ENCODE data around the gene PACSIN2.
"Not testable (repeated sequence)": the region's sequence is repeated elsewhere in the genome, so short reads cannot be mapped to it uniquely, and the experiment has no call there.

PACSIN2 gene

DNA sequence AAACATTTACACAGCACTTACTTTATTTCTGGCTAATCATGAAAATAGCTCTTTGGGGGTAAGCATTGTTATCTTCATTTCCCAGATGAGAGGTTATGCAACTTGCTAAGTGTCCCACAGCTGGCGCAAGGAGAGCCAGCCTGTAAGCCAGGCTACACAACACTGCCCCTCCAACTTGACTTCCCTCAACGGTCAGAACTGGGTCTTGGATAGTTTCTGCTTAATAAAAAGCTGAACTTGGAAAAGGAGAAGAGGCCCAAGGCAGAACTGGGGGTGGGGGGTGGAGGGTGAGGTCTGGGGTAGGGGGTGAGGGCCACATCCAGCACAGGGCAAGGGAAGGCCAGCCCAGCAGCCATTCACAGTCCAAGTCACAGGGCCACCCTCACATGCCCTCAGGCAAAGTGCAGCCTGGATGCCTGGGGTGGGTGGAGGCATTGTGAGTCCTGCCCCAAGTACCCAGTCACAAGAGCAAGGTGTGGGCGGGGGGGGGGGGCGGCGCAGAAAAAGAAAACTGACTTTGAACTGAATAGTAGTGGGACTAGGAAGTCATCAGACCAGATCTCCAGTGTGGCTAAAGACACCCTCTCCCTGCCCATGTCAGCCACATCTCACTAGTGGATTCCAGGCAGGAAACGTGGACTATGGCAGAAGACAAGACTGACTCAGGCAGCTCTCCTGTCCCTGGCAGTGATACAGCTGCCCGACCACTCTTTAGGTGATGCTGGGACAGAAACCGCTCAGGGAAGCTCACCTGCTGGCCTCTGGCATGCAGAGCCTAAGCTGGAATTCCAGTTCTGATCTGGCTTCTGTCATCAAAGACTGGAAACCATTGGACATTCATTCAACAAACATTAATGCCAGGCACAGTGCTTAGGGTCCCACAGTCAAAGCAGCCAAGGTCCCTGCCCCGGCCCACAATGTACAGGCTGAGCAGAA lies 52.4 kb downstream of the PACSIN2 start:
- DNase-seq = no peak

DNA sequence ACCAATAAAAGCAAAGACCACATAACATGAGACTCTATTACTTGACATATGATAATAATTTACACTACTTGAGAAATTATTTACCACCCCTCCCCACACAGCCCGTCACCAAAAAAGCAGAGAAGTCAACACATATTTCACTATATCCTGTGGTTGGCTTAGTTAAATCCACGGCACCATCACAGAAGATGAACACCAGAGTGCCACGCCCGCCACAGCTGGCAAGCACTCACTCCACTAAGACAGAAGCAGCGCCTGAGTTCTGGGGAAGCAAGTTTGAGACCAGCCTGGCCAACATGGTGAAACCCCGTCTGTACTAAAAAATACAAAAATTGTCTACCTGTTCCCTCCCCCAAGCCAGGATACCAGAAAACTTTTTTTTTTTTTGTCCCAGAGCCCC lies 53.1 kb downstream of the PACSIN2 start:
- no peak for DNase-seq

DNA sequence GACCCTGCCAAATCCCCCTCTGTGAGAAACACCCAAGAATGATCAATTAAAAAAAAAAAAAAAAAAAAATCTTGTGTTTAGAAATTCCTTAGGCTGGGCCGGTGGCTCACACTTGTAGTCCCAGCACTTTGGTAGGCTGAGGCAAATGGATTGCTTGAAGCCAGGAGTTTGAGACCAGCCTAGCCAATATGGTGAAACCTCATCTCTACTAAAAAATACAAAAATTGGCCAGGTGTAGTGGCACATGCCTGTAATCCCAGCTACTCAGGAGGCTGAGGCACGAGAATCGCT lies 53.6 kb downstream of the PACSIN2 start:
- DNase-seq = not testable (repeated sequence)

DNA sequence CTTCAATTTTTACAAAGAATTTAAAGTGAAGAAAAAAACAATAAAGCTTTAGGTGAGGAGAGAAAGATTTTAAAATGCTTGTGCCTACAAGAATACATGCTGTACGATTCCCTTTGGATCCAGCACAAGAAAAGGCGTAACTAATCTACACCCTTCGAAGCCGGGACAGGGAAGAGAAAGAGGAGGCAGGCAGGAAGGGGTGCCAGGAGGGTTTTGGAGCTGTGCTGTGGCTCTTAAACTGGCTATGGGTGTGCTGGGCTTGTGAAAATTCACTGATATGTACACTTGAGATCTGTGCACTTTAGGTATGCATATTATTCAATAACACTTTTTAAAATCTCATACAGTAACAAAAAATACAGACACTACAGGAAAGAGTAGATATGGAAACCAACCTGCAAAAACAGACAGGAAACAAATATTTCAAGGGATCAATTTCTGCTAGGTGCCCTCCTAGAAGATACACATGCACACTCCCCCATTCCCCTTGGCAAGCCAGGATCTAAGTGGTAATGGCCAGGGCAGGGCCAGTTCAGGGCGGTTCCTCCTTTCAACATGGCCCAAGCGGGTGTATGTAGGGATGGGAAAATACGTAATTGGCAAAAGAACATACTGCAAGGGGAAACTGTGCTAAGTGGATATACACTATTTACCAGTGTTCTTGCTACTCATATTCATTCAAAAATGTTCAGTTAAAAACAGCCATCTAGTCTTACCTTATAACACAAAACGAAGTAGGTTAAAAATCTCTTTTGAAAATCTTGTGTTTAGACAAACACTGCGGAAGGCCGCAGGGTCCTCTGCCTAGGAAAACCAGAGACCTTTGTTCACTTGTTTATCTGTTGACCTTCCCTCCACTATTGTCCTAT lies 54.2 kb downstream of the PACSIN2 start:
- DNase-seq = no peak

DNA sequence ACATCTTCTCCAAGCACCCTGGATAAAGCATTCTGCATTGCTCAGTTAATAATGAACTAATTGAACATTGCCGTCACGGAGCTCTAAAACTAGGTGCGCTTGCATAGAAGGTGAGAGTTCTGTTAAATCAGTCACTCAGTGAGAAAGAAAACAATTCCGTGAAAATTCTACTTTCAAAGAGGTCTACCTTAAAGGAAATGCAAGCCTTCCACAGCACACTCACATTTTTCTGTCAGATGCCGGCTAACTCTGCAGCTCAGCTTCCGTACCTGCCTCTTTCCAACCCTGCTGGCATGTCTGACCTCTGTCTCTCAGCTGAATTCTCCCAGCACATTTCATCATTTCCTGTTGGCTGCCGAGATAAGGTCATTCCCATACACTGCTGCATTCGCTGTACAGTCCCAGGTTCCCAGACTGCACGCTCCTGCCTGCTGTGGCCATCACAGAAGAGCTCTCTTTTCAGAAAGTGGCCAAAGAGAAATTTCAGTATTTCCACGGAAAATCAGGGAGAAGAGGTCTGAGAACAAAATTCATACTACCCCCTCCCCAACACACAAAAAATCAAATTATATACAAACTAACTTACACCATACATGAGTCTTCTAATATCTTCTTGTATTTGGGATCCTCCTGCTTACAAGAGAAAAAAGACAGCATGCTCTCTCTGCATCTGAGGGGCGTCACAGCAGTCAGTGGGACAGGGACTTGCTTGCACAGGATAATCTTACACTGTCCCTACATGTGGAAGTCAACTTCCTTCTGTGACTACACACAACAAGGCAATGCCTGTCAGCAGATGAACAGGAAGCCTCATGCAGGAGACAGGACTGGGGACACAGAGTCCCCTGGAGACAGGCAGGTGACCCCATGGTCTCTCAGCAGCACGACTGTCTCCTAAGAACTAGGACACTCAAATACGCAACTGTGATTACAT lies 55.1 kb downstream of the PACSIN2 start:
- no peak for DNase-seq

DNA sequence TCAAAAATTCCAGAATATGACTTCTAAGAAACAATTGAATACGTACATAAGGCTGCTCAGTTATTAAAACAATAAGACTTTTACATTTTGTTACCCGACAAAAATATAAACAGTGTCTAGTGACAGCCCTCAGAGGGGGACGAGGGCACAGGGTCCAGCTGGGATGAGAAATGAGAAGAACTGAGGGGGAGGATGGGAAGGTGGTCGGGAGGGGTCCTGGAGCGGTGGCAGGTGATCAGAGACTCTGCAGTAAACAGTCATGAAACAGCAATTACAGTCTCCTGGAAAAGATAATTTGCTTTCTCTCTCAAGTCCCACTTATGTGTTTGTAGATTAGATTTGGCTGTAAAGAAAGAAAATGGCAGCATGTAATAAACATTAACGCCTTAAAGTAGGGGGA lies 56.0 kb downstream of the PACSIN2 start:
- DNase-seq = no peak

DNA sequence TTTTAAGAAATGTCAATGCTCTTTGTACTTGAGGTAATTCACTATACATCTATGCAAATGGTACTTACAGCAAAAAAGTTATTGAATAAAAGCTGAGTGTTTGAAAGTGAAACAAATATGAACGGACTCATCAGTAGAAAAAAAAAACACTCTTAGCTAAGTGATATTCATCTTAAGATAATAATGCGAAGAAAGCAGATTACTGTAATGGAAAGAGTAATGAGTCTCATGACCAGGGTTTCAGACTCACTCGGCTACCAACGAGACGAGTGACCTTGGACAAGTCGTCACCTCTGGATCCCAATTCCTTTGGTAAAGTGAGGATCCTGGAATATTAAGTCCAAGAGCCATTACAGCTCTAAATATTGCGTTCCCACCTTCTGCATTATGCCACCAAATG lies 57.0 kb downstream of the PACSIN2 start:
- DNase-seq = no peak

DNA sequence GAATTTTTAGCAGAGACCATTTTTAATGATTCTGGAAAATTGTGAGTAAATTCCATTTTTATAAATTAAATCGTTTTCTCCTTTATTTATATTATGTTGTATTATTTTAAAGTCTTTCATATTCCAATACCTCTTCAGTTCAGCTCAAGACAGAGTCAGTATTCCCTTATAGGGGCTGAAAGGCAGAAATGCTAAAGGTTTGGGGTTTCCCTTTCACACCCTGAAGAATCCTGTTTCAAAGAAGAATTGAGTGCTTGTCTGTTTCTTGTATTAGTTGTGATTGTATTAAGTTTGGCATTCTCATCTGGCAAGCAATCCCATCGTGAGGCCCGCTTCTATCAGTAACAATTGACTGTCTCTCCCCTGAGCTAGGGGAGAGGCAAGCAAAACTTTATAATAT lies 57.4 kb downstream of the PACSIN2 start:
- no peak for DNase-seq

DNA sequence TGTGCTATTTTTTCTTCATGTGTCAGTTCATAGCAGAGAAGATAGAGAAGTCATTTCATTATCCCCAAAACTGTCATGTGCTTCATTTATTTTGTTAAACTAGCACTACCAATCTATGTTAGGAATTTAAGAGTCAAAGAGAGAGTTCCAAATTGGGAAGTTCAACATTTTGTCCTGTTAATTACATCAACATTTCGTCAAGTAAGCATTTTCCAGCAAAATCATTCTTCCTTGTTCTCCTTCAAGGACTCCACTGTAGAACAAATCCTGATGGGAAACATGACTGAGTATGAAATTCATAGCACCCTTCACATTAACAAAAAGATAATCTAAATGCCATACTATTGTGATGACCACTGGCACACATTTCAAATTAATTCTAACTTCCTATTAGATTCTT lies 59.1 kb downstream of the PACSIN2 start:
- DNase-seq = no peak

DNA sequence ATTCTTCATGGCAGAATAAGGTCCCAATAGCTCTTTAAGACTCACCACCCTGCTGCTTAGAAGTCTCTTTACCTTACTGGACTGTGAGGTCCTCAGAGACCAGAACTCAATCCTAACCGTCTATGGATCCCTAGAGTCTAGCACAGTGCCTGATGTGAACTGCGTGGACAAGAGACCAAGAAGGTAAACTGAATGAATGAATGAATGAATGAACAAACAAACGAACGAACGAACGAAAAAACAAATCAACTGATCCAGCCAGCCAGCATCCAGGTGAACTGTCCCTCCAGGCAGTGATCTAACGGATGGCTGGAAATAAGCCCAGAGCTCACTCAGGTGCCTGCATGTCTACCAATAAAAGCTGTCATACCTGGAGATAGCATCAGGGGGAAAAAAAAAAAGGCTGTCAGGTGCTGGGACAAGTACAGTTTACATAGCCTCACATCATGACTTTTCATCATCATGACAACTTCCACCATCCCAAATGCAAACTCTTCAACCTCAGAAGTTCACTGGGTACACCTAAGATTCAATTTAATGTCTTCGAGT lies 59.8 kb downstream of the PACSIN2 start:
- DNase-seq = no peak

DNA sequence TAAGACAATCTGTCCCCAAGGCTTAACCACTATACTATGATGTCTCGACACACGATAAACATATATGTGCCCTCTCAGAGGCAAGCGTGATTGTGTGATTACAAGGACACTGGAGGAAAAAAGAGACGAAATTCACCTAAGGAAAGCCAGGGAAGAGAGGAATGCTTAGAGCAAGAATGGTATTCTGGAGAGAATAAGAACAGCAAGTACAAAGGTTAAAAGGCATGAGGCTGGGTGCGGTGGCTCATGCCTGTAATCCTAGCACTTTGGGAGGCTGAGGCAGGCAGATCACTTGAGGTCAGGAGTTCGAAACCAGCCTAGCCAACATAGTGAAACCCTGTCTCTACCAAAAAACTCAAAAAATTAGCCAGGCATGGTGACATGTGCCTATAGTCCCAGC lies 61.2 kb downstream of the PACSIN2 start:
- not testable (repeated sequence) for DNase-seq

DNA sequence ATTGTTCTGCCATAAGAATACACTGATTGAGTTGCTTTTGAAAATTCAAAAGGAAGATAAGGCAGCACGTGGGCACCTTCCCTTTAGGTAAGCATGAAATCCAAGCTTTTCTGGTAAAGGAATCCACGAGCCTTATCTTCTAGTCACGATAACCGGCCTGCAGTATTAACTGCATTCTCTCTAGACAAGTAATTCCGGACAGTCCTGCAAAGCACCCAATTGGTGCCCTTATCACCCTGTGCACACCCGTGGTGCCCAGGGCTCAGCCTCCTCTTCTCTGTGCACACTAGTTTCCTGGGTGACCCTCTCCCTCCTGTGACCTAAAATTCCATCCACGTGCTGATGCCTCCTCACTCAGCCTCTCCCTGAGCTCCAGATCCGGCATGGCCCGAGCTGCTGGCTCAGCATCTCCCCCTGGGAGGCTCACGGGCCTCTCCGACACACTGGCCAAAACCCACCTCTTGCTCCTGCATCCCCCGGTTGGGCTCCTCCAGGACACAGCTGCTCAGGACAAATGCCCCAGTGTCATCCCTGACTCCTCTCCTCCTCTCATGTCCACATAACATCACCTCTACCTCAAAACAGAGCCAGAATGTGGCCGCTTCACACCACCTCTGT lies 63.7 kb downstream of the PACSIN2 start:
- no peak for DNase-seq

DNA sequence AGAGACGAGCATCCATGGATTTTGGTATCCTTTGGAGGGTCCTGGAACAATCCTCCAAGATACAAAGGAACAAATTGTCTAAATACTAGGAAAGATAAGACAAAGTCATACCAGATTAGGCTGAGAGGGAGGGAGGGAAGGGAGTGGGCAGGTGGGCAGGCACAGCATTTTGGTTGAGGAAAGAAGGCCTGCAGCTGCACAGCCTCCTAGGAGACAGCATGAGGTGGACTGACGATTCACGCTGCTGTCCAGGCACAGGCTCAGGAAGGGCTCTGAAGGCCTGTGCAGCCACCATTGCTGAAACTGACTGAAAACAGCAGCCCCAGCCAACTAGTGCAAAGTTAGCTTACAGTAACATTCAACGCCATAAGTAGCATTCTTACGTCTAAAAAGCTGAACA lies 64.7 kb downstream of the PACSIN2 start:
- DNase-seq = no peak

DNA sequence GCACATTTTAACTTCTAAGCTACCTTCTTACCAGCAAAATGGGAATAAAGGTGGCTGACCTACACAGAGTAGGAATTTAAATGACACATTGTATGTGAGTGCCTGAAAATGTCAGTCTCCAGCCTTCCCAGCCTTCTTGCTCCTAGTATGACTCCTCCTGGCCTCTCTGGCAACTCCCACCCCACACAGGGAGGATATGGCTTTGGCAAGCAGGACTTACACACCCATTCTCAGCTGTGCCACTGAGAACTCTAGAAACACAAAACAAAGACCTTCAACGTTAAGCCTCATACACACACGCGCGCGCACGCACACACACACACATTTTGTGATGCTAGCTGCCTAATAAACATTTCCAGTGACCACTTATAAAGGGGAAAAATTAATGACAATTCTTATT lies 65.8 kb downstream of the PACSIN2 start:
- DNase-seq = no peak

DNA sequence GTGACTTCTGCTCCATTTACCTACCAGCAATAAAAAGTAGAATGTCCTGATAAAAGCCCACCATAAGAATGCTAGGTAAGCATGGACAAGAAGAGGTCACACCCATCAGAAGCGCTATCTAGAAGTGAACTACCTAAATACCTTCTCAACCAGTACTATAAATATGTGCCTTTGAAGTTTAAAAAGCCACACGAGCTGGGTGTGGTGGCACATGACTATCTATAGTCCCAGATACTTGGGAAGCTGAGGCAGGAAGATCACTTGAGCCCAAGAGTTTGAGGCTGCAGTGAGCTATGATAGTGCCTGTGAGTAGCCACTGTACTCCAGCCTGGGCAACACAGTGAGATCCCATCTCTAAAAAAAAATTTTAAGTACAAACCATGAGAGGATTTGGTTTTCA lies 66.7 kb downstream of the PACSIN2 start:
- DNase-seq = no peak

DNA sequence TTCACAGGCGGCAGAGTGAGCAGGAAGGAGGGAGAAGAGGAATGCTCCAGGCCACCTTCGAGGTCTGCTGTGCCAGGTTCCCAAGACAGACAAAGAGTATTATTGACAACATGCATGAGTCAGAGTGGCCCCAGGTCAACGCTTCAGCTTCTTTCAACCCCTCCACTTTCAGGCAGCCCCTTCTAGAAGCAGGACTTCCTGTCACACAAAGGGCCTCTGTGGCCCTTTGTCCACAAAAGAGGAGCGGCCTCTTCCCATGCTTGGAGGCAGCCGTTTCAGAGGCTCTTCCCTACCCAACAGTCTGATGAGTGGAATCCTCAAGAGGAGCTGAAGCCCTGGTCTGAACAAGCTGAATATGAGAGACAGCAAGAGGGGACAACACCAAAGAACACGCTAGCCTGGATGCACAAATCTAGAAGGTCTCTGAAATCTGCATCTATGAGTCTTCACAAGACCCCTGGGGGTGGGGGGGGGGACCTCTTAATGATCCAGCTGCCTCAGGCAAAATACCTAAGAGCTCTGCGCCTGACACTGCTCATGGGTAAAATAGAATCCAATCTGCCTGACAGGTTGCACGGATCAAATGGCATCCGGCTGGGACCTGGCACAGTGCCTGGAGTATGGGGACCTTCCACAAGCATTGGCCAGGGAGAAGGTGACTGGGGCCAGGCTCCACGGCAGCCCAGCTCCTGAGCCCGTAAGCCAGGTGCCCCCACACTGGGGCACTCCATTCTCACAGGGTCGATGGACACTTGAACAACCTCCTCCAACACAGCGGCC lies 67.5 kb downstream of the PACSIN2 start:
- no peak for DNase-seq

DNA sequence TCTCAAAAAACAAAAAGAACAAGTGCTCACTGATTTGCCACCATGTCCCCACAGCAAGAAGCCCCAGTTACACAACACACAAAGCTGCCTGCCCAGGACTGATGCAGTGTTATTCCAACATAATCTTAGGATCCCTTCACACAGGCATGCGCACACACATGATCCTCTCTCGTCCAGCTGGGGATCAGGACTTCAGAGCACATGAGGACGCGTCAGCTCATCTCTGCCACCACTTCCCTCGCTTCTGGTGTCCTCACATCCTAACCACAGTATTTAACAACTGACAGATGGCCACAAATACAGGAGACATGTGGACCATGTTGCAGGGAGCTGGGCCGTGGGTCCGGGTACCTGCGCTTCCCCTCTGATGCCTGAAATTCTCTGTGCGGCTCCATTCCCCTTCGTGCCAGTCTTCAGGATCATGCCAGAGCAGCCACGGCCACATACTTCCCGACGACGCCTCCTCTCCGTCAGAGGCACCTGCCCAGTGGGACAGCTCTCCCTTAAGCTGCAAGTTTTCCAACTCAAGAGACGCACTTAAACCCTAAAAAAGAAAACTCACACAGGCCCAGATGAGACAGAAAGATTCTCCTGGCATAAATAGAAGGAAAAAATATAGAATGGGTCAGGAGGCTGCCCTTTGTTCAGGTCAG lies 68.3 kb downstream of the PACSIN2 start:
- no peak for DNase-seq

DNA sequence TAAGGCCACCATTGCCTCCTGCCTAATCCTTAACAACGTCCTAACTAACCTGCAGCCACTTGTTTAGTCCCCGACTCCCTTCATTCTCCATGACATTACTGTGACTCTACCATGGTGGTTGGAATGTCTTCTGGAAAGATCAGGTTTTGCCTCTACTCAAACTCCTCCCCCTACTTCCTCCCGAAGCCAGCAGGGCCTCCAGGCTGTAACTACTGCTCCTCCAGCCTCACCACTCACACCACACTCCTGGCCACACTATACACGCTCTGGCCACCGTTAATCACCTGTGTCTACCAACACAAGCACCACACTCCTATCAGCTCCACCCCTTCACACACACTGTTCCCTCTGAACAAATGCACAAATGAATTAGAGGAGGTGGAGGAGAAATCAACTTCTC lies 69.2 kb downstream of the PACSIN2 start:
- DNase-seq = no peak

DNA sequence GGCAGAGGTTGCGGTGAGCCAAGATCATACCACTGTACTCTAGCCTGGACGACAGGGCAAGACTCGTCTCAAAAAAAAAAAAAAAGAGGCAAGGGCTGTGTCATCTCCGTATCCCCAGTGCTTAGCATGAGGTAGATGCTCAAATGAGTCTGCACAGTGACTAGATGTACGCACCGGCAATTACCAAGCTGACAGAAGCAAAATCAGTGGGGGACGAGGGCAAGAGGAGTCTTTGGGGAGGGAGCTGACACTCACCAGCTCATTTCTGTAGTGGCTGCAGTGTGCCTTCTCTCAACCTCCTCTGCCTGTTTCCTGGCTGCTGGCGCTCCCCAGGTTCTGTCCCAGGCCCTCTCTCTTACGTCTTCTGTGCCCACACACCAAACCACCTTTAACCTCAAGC lies 69.9 kb downstream of the PACSIN2 start:
- DNase-seq = no peak

DNA sequence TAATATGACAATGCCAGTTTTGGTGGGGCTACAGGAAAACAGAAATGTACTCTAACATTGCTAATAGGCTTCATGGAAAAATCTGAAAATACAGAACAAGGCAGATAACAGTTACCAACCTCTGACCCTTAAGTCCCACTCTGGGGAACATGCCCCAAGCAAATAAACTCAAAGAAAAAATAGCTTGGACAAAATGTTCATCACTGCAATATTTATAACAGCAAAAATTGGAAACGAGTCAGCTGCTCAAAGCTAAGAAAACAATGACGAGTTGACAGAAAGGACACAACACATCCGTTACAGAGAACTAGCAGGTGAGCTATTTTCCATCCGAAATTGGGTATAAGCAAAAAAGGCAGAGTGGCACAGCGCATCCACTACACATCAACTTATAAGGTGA lies 70.5 kb downstream of the PACSIN2 start:
- DNase-seq = no peak

DNA sequence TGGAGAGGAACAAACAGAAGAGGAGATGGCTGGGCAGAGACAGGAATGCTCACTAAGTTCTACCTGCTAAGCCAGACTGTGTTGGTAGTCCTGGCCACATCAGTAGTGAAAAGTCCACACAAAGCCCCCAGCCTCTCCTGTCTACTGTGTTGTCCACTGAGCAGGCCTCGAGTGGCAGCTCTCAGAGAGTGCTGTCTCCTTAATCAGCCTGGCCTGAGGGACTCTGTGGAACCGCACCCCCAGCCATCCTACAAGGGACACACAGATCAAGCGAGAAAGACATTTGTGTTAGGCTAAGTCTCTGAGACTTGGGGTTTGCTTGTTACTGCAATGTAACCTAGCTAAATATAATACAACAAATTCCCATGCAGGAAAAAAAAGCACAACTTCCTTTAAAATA lies 71.0 kb downstream of the PACSIN2 start:
- no peak for DNase-seq

Measured in RPMI8226 (cell line).